ENCODE results near the gene C9orf50.
"Not testable (repeated sequence)": the region's sequence is repeated elsewhere in the genome, so short reads cannot be mapped to it uniquely, and the experiment has no call there.

The C9orf50 gene

DNA sequence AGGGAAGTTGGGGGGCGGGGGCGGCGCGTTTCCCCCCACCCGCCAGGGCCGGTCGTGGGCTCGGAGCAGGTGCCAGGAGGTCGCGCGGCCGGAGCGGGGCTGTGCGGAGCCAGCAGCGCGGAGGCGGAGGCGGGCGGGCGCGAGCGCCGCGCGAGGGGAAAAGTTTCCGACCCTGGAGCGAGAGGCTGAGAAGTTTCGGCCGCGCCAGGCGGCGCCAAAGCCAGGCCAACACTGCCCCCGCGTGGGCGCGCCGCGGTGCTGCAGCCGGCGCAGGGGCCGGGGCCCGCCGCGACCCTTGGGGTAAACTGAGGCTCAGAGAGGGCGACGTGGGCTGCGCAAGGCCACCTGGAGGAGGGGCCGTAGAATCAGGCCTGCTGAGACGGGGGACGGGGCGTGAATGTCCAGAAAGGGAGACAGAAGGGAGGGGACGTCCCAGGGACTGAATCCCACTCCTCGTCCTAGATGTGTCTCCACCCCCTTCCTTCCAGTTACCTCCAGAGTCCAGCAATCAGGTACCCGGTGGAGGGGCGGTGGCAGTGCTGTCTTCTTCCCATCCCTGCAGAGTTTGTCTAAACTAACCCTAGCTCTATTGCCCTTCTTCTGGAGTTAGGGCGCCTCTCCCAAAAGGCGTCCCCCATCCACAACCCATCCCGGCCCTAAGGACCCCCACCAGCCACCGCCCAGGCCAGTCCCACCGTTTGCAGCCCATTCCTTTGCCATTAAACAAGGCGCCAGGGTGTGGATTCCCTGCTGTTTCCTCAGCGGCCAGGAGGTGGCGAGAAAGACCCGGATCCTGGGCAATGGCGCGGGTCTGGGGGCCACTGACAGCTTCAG is 10.2 kb downstream of the C9orf50 start:
- no peak for DNase-seq (ENCODE audit: low read depth)

DNA sequence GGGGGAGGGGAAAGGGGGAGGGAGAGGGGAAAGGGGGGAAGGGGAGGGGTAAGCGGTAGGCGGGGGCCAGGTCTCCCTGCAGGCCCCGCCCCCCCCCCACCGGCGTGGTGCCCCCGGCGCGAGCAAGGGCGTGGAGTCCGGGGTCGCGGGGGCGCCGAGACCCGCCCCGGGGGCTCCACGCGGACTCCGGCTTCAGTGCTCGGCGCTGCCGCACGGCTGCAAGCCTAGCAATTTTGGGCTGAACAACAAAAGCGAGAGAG is 10.8 kb downstream of the C9orf50 start:
- DNase-seq (ENCODE audit: low read depth), result no peak

DNA sequence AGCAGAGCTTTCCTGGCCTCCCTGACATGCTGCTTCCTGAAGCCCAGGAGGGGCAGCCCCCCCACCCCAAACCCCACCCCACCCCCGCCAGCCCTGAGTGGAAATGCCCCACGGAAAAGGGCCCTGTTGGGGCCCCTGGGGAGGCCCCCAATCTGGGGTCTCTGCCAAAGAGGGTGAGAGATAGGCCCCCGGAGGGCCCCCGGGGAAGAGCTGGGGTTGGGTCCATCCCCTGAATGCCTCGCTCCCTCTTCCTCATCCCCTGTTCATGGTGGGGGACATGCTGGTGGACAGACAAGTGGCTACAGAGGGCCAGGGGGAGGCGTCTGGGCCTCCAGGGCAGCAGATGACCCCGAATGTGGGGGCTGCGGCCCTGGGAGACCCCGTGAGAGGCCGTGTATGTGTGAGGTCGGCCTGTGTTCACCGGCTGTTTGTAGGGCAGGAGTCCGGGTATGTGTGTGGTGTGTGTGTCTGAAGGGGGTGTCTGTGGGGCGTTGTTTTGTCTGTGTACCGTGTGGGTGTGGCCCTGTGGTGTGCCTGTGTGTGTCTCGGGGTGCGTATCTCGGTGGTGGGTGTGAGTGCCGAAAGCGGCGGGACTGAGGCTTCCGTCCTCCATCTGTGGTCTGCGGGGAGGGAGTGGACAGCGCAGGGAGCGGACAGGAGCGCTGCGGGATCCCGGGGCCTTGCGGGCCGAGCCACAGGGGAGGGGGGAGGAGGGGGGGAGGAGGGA is 11.3 kb downstream of the C9orf50 start:
- DNase-seq (ENCODE audit: low read depth), result peak; percentile 63

DNA sequence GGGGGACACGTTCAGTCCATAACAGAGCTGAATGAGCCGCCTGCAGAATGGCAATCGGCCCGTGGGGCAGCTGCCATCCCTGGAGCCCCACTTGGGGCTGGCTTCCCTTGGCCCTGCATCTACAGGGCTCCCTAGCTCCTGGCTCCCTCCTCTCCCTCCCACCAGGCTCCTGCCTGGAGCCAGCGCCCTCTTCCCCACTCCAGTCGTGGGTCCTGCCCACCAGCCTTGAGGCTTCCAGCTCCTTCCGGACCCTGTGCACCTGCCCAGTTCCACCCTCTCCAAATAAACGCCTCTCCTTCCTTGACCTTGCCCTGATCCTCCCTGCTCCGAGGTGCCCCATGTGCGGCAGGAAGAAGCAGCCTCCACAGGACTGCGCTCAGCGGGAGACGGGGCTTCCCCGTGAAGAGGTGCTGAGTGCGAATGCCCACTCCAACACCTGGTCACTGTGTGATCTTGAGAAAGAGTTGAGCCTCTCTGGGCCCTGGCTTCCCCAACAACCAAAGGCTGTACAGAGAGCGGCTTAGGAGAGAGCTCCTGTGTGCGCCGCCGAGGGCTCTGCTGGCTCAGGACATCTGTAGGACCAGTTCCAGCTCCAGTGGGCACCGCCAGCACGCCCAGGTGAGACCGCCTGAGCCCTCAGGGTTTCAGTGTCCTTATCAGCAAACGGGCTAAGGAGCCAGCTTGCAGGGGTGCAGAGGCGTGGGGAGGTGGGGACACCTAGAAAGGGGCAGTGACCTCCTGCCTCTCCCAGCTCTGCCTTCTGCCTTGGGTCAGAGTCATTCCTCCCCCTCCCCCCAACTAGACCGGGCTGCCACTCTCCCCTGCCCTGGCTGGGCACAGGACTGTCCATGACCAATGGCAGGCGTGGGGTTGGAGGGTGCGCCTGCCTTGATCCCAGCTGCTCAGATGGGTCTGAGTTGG is 12.1 kb downstream of the C9orf50 start:
- no peak for DNase-seq (ENCODE audit: low read depth)

DNA sequence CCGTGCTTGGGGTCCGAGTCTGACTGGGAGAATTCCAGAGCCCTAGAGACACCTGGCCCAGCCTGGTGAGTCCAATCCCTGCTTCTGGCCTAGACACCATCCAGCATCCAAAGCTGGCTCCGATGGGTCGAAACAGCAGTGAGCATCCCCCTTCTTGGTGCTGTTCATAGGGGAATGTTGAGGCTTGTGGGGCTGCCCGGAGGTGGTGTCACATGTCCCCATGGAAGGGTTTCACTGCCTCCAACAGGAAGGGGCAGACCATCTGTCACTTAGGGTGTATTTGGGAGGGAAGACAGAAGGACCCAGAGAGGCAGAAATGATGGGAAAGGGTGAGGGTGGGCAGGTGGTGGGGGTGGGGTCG is 13.9 kb downstream of the C9orf50 start:
- no peak for DNase-seq (ENCODE audit: low read depth)

DNA sequence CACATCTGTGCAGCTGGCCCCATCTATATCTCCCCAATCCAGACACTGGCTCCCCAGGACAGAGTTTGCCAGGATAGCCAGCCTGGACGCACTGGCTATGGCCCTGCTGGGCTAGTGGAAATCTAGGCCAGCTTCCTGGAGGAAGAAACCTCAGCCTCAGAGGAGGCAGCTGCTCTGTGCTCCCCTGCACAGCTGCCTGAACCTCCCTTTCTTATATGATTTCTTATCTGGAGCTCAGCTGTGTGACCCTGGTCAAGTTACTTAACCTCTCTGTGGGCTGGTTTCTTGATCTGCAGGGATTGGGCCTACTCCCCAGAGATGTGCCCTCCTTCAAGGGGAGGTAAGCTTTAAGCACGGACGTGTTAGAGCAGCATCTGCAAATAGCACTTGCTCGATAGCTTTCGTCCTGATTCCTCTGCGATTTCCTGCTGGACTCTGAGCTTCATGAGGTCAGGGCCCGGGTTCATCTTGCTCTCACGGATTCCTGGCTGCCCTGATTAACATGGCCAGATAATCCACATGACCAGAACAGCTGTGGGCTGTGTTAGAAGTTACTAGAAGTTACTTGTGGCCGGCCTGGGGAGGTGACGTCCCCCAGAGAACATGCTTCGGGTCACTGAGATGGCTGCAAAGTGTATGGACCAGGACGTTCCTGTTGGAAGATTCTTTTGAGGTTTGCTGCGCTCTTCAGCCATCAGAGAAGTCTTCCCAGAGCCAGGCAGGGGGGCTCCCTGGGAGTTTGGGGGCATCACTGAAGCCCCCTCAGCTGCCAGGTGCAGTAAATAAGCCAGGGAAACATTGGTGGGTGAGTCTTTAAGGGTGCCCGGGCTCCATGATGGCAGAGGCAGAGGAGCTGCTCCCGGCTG is 14.5 kb downstream of the C9orf50 start:
- no peak for DNase-seq (ENCODE audit: low read depth)

DNA sequence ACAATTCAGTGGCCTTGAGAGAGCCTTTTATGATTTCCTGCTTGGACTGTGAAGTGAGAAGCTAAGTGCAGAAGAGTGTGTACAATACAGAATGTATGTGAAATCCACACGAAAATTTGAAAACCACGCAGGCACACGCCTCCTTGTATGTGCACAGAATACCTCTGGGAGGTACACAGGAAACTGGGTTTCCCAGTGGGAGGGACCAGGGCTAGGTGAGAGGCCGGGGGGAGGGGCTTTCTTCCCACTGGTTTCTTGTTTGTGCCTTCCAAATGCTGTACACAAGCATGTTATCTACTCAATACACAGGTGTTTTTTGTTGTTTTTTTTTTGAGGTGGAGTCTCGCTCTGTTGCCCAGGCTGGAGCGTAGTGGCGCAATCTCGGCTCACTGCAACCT is 16.1 kb downstream of the C9orf50 start:
- no peak for DNase-seq (ENCODE audit: low read depth)

DNA sequence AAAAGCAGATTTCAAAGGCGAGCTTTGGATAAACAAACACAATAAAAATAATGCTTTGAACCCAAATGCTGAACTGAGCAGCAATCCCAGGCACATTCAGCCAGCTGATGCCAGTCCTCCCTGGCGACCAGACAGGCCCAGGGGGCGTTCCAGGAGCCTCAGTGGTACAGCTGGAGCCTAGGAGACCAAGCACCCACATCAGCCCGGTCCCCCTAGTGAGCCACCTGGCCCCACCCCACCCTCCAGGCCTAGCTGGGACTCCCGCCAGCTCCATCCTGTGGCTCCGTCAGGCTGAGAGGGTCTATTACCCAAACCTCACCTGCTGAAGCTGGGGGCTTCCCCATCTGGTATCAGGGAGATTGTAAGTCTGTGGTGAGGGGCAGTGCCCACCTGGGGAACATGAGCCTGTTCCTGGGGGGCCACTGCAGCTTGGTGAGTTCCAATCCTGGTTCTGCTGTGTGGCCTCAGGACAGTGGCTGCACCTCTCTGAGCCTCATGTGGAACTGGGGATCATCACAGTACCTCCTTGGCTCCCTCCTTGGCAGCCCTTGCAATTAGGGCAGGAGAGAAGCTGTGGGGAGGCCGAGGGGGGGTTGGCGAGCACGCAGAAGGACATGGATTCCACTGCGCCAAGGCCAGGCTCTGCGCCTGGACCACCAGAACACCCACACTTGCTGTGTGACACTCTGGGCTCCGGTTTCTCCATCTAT is 16.7 kb downstream of the C9orf50 start:
- DNase-seq (ENCODE audit: low read depth), result no peak

DNA sequence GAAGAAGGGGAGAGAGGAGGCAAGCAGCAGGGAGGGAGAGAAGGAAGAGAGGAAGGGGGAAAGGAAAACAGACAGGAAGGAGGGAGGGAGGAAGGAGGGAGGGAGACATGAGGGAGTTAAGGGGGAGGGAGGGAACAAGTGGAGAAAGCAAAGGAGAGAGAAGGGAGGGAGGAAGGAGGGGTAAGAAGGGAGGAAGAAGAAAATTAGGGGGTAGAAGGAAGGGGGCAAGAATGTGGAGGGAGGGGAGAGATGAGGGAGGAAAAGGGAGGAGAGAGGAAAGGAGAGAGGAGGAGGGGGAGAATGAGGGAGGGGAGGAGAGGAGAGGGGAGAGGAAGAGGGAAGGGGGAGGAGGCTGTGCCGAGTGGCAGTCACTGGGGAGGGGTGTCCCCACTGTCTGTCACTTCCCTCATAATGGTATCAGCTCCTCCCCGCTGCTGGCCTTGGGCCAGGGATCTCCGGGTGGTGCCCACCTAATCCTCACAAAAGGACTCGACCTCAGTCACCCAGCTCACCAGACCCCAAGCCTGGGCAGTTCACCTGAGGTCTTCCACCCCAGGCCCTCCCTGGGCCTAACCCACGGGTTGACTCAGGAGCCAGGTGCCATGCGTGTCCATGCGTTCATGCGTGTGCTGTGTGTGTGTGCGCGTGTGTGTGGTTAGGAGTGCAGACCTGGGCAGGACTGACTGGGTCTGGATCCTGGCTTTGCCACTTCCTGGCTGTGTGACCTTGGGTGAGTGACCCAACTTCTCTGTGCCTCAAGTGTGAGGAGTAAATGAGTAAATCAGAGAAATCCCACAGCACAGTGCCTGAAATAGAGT is 18.1 kb downstream of the C9orf50 start:
- DNase-seq (ENCODE audit: low read depth), result peak; percentile 37

DNA sequence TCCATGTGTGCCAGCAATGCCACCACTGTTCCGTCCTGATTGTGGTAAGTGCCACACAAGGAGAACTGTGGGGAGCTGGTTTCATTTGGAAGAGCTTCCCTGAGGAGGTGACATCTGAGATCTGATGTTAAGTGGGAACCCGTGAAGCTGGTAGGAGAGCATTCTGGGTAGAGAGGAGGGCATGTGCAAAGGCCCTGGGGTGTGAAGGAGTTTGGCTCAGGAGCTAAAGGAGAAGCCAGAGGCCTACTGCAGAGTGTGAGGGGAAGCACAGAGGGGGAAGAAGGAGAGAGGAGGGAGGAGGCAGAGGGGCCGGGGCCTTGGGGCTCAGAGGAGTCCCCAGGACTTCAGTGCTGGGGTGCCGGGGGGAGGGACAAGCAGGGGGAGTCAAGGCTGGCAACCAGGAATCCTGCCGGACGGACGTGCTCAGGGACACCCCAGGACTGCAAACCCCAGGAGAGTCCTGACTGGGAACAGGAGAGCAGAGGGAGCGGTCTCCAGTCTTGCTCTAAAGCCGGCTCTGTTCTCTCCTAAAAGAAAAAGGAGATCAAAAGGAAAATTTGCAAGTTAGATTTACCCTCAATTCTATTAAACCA is 19.7 kb downstream of the C9orf50 start:
- no peak for DNase-seq (ENCODE audit: low read depth)

DNA sequence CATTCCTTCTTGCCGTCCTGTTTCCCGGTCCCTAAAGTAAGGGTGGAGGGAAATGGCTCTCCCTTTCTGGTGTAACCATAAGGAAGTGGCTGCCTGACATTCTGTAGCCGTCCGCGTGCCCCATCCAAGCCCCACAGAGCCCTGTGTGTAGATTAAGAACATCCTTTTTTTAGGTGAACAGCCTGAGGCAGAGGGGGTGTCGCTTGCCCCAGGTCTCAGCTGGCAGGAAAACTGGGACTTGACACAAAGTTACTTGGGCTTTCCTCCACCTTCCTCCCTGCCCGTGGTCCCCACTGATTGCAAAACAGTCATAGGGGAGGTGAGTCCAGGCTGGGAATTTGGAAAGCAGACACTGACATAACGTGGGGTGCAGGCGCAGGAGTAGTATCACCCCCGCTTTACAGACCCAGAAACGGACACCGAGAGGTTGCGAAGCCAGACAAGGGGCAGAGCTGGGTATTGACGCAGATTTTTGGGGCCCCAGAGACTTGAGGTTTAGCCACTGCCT is 22.8 kb downstream of the C9orf50 start:
- no peak for DNase-seq (ENCODE audit: low read depth)

DNA sequence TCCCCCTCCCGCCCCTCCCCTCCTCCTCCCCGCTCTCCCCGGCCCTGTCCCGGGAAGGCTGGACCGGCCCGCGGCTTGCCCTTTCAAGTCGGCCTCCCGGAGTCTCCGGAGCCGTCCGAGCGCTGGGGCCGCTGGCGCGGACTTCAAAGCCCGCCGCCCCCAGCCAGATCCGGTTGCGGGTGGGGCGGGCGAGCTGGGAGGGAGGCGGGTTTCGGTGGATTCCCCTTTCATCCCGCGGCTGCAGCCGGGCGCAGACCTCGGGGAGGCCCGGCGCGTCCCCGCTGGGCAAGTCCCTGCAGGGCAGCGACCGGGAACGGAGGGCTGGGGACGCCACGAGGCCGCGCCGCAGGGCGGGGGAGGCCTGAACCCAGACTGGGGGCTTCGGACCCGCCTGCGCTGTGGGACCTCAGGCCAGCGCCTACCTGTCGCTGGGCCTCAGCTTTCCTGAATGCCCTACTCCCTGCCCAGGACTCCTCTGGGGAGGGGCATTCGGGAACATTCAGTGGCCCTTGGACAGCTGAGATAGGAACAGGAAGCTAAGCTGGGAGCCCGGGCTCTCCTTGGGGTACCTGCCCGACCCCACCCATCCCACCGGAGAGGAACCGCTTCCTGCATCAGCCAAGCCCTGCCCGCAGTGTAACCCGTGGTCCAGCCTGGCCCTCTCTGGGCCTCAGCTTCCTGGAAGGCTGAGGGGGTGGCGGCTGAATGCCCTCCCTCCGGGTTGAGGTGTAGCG is 23.4 kb downstream of the C9orf50 start:
- peak; percentile 32 for DNase-seq (ENCODE audit: low read depth)

DNA sequence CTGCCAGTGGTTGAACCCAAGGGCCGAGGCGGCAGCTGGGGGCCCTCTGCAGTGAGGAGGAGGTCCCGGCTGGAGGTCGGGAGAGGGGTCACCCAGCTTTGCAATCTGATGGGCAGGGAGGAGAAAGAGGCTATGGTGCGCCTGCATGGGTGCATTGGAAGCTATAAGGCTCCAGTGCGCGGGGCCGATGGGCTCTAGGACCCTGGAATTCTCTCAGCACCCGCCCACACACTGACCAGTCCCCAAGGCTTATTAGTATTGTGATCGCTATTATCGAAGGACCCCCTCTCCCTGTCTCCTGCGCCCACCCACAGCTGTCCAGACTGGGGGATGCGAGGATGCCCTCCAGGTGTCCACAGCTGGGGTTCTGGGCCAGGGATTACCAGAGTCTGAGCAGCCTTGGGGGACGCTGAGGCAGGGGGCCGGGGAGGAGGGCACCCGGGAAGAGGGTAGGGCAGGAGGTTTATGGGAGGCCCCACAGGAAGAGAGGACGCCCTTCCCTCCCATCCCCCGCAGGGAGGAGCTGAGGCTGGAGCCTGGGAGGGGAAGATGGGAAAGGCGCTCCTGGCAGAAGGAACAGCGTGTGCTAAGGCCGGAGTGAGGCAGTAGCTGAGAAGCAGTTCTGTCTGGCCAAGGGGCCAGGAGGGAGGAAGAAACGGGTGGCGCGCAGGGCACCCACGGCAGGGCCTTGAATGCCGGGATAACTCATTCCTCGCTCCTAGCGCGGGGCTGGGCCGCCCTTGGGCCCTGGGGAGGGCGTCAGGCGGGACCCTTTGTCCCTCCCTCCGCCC is 24.2 kb downstream of the C9orf50 start:
- peak; percentile 52 for DNase-seq (ENCODE audit: low read depth)

DNA sequence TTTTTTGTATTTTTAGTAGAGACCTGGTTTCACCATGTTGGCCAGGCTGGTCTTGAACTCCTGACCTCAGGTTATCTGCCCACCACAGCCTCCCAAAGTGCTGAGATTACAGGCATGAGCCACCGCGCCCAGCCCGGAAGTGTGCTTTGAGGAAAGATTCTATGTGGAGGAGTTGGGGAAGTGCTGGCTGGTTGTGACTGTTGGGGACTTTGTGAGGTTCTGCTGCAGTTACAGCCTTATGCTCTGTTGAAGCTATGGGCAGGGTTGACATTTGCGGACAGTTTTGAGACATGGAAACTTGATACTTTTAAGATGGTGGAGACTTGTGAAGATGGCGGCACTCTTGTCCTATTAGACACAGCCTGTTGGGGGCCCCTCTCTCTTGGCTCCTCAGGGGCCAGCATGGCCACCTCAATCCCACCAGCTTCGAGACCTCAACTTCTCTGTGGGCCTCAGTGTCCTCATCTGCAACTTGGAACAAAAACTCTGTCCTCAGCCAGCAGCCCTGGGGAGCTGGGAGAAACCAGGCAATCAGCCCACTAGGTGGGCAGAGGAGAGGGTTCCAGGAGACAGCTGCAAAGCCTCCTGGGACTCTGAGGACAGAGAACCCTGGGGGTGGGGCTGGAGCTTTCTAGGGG is 24.9 kb downstream of the C9orf50 start:
- peak; percentile 61 for DNase-seq (ENCODE audit: low read depth)

DNA sequence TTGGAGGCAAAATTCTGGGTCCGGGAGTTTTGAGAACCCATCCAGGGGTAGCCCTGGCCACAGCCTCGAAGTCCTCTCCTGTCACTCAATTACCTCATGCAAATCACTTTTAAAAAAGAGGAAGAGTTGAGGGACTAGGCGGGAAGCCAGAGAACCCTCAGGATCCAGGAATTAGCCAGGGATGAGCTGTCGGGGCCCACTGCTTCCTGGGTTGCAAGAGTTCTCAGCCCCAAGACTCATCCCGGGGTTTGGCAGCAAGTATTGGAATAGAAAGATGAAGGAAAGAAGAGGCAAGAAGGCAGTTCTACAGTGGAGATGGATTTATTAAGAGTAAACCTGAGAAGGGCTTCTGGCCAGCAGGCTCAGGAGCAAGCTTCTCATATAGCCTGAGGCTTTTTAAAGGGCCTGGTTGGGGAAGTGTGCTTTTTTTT is 25.6 kb downstream of the C9orf50 start:
- DNase-seq (ENCODE audit: low read depth), result no peak

DNA sequence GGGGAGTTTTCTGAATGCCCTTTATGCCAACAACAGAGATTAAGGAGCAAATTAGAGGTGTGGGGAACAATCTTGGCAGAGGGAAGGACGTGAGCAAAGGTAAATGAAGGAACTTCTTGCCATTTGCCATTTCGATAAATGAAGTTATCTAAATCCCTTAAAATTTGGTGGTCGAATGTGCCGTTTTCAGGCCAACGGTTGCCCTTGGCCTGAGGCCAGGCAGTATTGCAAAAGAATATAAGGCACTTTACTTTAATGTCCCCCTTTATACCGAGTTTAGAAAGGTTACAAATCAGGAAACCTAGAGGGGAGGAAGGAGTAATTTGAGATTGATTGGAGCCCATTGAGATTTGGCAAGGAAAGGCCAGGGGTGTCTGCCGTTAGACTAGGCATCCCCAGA is 26.3 kb downstream of the C9orf50 start:
- no peak for DNase-seq (ENCODE audit: low read depth)

DNA sequence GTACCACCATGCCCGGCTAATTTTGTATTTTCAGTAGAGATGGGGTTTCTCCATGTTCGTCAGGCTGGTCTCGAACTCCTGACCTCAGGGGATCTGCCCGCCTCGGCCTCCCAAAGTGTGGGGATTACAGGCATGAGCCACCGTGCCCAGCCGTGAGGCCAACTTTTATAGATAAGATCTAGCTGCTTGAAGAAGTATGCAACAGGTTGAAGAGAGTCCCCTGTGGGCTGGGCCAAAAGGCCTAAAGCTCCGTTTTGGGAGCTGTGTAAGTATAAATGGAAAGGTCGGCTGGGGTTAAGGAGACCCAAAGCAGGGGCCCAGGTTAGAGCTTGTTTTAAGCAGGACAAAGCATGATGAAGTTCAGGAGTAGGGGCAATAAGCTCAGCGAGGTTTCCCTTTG is 28.1 kb downstream of the C9orf50 start:
- not testable (repeated sequence) for DNase-seq (ENCODE audit: low read depth)

DNA sequence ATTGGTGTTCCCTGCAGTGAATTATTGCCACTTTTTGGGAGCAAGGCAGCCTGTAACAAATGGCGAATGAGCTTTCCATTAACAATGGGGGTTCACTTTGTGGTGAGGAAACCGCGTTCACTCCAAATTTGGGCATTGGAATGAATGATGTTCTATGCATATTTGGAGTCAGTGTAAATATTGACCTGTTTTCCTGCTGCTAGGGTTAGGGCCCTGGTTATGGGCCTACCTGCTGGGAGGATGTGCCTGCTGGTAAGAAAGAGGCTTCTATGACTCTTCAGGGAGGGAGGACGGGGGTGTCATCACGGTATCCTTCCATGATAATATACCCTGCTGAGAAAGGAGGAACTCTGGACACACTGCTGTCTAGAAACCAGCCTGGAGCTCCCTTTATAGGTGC is 29.0 kb downstream of the C9orf50 start:
- DNase-seq (ENCODE audit: low read depth), result no peak

Data from CMK (cell line).